RWPE2 (cell line): ENCODE results near the gene C11orf24.

Source experiments
- ATAC-seq: fragments of 200-7000 bp; cut with Tn5 transposase; 3 replicates; pipeline ENCODE4 v1.9.1; 2021; ENCODE audit warnings: low read depth
- DNase-seq: peaks from one replicate; pipeline ENCODE4 v3.0.0-alpha.2; 2020; ENCODE audit warnings: low spot score
- H3K27ac ChIP-seq: fragments of 450-650 bp; 2 replicates; pipeline ENCODE4 v1.5.1; 2017; ENCODE audit warnings: mild to moderate bottlenecking; ENCODE audit not compliant: poor library complexity, severe bottlenecking
- H3K27me3 ChIP-seq: fragments of 250-450 bp; sonication (Bioruptor Pico); 2 replicates; pipeline ENCODE4 v1.5.1; 2021; ENCODE audit warnings: mild to moderate bottlenecking, moderate library complexity; ENCODE audit not compliant: insufficient read depth, poor library complexity, severe bottlenecking
- H3K36me3 ChIP-seq: fragments of 250-450 bp; sonication (Bioruptor Pico); 2 replicates; pipeline ENCODE4 v1.5.1; 2020; ENCODE audit warnings: low read depth, mild to moderate bottlenecking, moderate library complexity
- H3K4me1 ChIP-seq: fragments of 250-450 bp; sonication (Bioruptor Pico); 2 replicates; pipeline ENCODE4 v1.5.1; 2021; ENCODE audit warnings: mild to moderate bottlenecking, moderate library complexity; ENCODE audit not compliant: insufficient read depth, poor library complexity, severe bottlenecking
- H3K4me3 ChIP-seq: fragments of 250-450 bp; sonication (Bioruptor Pico); 2 replicates; pipeline ENCODE4 v1.5.1; 2021; ENCODE audit warnings: mild to moderate bottlenecking, moderate library complexity; ENCODE audit not compliant: severe bottlenecking
- H3K9me3 ChIP-seq: fragments of 250-450 bp; sonication (Bioruptor Pico); 2 replicates; pipeline ENCODE4 v1.5.1; 2021; ENCODE audit warnings: mild to moderate bottlenecking, moderate library complexity; ENCODE audit not compliant: severe bottlenecking
- TF ChIP-seq, protein P1 (sequence below): fragments of 450-650 bp; IDR thresholded peaks from one replicate; pipeline ENCODE4 v1.5.1; 2017; ENCODE audit warnings: mild to moderate bottlenecking, moderate library complexity; ENCODE audit not compliant: poor library complexity, severe bottlenecking

Gene C11orf24

GRCh38 chr11:68266121-68266891, 5.5 kb downstream of the C11orf24 start:
- TF ChIP-seq, protein P1, sequence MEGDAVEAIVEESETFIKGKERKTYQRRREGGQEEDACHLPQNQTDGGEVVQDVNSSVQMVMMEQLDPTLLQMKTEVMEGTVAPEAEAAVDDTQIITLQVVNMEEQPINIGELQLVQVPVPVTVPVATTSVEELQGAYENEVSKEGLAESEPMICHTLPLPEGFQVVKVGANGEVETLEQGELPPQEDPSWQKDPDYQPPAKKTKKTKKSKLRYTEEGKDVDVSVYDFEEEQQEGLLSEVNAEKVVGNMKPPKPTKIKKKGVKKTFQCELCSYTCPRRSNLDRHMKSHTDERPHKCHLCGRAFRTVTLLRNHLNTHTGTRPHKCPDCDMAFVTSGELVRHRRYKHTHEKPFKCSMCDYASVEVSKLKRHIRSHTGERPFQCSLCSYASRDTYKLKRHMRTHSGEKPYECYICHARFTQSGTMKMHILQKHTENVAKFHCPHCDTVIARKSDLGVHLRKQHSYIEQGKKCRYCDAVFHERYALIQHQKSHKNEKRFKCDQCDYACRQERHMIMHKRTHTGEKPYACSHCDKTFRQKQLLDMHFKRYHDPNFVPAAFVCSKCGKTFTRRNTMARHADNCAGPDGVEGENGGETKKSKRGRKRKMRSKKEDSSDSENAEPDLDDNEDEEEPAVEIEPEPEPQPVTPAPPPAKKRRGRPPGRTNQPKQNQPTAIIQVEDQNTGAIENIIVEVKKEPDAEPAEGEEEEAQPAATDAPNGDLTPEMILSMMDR, result no peak
- peaks cover 10% of the 10 kb centered on the region for H3K4me1 ChIP-seq

GRCh38 chr11:68264741-68265540, 6.8 kb downstream of the C11orf24 start:
- no peak for ATAC-seq
- H3K27ac ChIP-seq, result no peak overlapping the region

More at GRCh38 chr11:68266121-68266891, 5.5 kb downstream of the C11orf24 start:
- DNase-seq, result no peak
- H3K9me3 ChIP-seq, result no peaks in the 10 kb centered on the region
- H3K36me3 ChIP-seq, result peaks cover 61% of the 10 kb centered on the region
- ATAC-seq, result no peak
- H3K27me3 ChIP-seq, result no peaks in the 10 kb centered on the region
- H3K27ac ChIP-seq, result no peak overlapping the region
- no peak overlapping the region for H3K4me3 ChIP-seq

DNA sequence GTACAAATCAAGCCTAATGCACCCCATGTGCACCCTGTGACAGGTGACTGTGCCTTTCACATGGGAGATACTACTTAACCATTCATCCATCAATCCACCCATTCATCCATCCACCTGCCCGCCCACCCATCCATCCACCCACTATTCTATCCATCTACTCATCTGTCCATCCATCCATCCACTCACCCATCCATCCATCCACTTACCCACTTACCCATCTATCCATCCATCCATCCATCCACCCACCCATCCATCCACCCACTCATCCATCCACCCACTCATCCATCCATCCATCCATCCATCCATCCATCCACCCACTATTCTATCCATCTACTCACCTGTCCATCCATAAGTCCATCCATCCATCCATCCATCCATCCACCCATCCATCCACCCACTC, 7.5 kb downstream of the C11orf24 start:
- H3K36me3 ChIP-seq, result peaks cover 54% of the 10 kb centered on the region

More at GRCh38 chr11:68264741-68265540, 6.8 kb downstream of the C11orf24 start:
- Histone ChIP-seq H3K4me3 (no peak overlapping the region), H3K36me3 (peaks cover 61% of the 10 kb centered on the region), H3K27me3 (no peaks in the 10 kb centered on the region), H3K9me3 (no peaks in the 10 kb centered on the region), H3K4me1 (peaks cover 2% of the 10 kb centered on the region)
- TF ChIP-seq, protein P1, result no peak
- DNase-seq, result no peak

GRCh38 chr11:68263444-68264035, 8.2 kb downstream of the C11orf24 start:
- ATAC-seq (no peak), DNase-seq (no peak)
- no peaks in the 10 kb centered on the region for H3K4me1 ChIP-seq
- no peak overlapping the region for H3K27ac ChIP-seq
- H3K27me3 ChIP-seq, result no peaks in the 10 kb centered on the region
- peaks cover 47% of the 10 kb centered on the region for H3K36me3 ChIP-seq
- no peak overlapping the region for H3K4me3 ChIP-seq
- H3K9me3 ChIP-seq, result no peaks in the 10 kb centered on the region
- TF ChIP-seq, protein P1, result no peak

More for the DNA sequence above, 7.5 kb downstream of the C11orf24 start:
- TF ChIP-seq, protein P1, result no peak
- ATAC-seq (no peak), DNase-seq (no peak)
- Histone ChIP-seq H3K4me3 (no peak overlapping the region), H3K27me3 (no peaks in the 10 kb centered on the region), H3K4me1 (no peaks in the 10 kb centered on the region), H3K27ac (no peak overlapping the region), H3K9me3 (no peaks in the 10 kb centered on the region)
